K562 (cell line): ENCODE data around the gene CRIP3. TPM values are rescaled to one million over a fixed set of nuclear protein-coding genes. Genes with fewer than 3 reads are reported as not detected.

Experiments used
- ATAC-seq: fragments of 200-7000 bp; cut with Tn5 transposase; 3 replicates; pipeline ENCODE4 v1.9.1; 2020; ENCODE audit warnings: moderate library complexity
- BruUV-seq: library from RNA; stranded (reverse); fragments of 400-500 nt; replicated peaks from 2 replicates; lab custom pipeline; 2021; lab: Mats Ljungman, UMichigan
- CTCF ChIA-PET: fragments of 300-600 bp; formaldehyde crosslinking; extraction: SDS; loops from one replicate; lab custom pipeline; 2021; ENCODE audit warnings: low intra/inter-chr PET ratio; lab: Yijun Ruan, JAX
- POLR2A ChIA-PET: fragments of 300-600, 350-650 bp; sonication (Branson Sonifier 250); formaldehyde crosslinking; extraction: SDS; loops from one replicate; lab custom pipeline; 2021; ENCODE audit warnings: antibody characterized with exemption, inconsistent platforms; lab: Yijun Ruan, JAX
- DNase-seq, 4 experiments: peaks; one replicate each; pipeline versions ENCODE4 v3.0.0 to v3.0.0-alpha.2; 2011 to 2018; ENCODE audit warnings: low spot score in 3 of 4, mixed read lengths in 3 of 4; ENCODE audit errors: extremely low read depth in 1 of 4
- FAIRE-seq: peaks from 2 replicates; lab custom pipeline; 2011; peaks lifted over from hg19 to GRCh38; lab: Jason Lieb, UNC
- H2AFZ ChIP-seq: 2 replicates; pipeline ENCODE4 v1.6.0; 2011; ENCODE audit warnings: low read depth, low read length, control low read depth, inconsistent platforms
- H3K27ac ChIP-seq: fragments of 200-600 bp; 3 replicates; pipeline ENCODE4 v1.8.0; 2011; ENCODE audit warnings: low read depth, mild to moderate bottlenecking, control low read depth, inconsistent platforms, low read length, moderate library complexity, mixed read lengths; ENCODE audit errors: extremely low read depth
- H3K27me3 ChIP-seq, 2 experiments: fragments of 300-600 bp in 1 of 2; 2 replicates in 1 of 2; 3 replicates in 1 of 2; pipeline versions ENCODE4 v1.6.0 to v1.8.0; 2011; ENCODE audit warnings: inconsistent platforms in 2 of 2, low read length in 2 of 2, mild to moderate bottlenecking in 1 of 2, mixed read lengths in 1 of 2, moderate library complexity in 1 of 2; ENCODE audit not compliant: control insufficient read depth in 2 of 2, insufficient read depth in 2 of 2
- H3K36me3 ChIP-seq: fragments of 300-600 bp; 3 replicates; pipeline ENCODE4 v1.8.0; 2011; ENCODE audit warnings: mild to moderate bottlenecking, low read length, inconsistent platforms; ENCODE audit not compliant: control insufficient read depth, insufficient read depth
- H3K4me1 ChIP-seq, 2 experiments: fragments of 200-600 bp in 1 of 2; replicated peaks in 1 of 2; 2 replicates in 1 of 2; 3 replicates in 1 of 2; pipeline versions ENCODE4 v1.5.1 to v1.8.0; 2011; ENCODE audit warnings: inconsistent platforms in 2 of 2, low read length in 2 of 2, mild to moderate bottlenecking in 1 of 2, mixed read lengths in 1 of 2, moderate library complexity in 1 of 2; ENCODE audit not compliant: control insufficient read depth in 2 of 2, insufficient read depth in 2 of 2
- H3K4me2 ChIP-seq: 2 replicates; pipeline ENCODE4 v1.6.1; 2011; ENCODE audit warnings: low read length, control low read depth, inconsistent platforms, mixed read lengths; ENCODE audit not compliant: insufficient read depth
- H3K4me3 ChIP-seq: fragments of 200-600 bp; sonication (generic), shearing (Covaris generic); 2 replicates; pipeline ENCODE4 v1.5.1; 2016; ENCODE audit warnings: control low read depth, inconsistent platforms
- H3K79me2 ChIP-seq: fragments of 200-600 bp; 3 replicates; pipeline ENCODE4 v1.8.0; 2011; ENCODE audit warnings: low read length, inconsistent platforms; ENCODE audit not compliant: control insufficient read depth, insufficient read depth
- H3K9ac ChIP-seq, 2 experiments: 2 replicates each; pipeline versions ENCODE4 v1.6.0 to v1.6.1; 2011; ENCODE audit warnings: low read depth in 2 of 2, low read length in 2 of 2, control low read depth in 1 of 2, inconsistent platforms in 1 of 2, mild to moderate bottlenecking in 1 of 2, mixed read lengths in 1 of 2; ENCODE audit not compliant: insufficient read depth in 1 of 2
- H3K9me1 ChIP-seq: one replicate; pipeline ENCODE4 v1.6.0; 2011; ENCODE audit warnings: inconsistent platforms, mild to moderate bottlenecking, low read length, moderate library complexity; ENCODE audit not compliant: control insufficient read depth, insufficient read depth
- H3K9me3 ChIP-seq: replicated peaks from 2 replicates; pipeline ENCODE4 v1.5.1; 2011; ENCODE audit warnings: low read depth, low read length, inconsistent platforms; ENCODE audit not compliant: control insufficient read depth, insufficient read depth
- H4K20me1 ChIP-seq: replicated peaks from 2 replicates; pipeline ENCODE4 v1.6.1; 2011; ENCODE audit warnings: low read length, inconsistent platforms, mixed read lengths; ENCODE audit not compliant: control insufficient read depth, insufficient read depth
- ARID1B ChIP-seq: fragments of 450-650 bp; IDR thresholded peaks from 2 replicates; pipeline ENCODE4 v1.6.1; 2016; ENCODE audit warnings: antibody characterized with exemption, mild to moderate bottlenecking, inconsistent platforms
- BACH1 ChIP-seq: fragments of 200-800 bp; sonication (Bioruptor generic); IDR thresholded peaks from 2 replicates; pipeline ENCODE4 v1.6.1; 2016; ENCODE audit warnings: missing genetic modification characterization, missing compliant biosample characterization
- EP400 ChIP-seq: fragments of 450-650 bp; IDR thresholded peaks from 2 replicates; pipeline ENCODE4 v1.6.1; 2017; ENCODE audit warnings: antibody characterized with exemption, mild to moderate bottlenecking, moderate library complexity
- FOSL1 ChIP-seq: fragments of 200-800 bp; sonication (Bioruptor generic); conservative IDR thresholded peaks from 2 replicates; pipeline ENCODE4 v1.6.1; 2016; ENCODE audit warnings: missing genetic modification characterization, missing compliant biosample characterization
- JUND ChIP-seq, 2 experiments: IDR thresholded peaks; 2 replicates in 1 of 2; 3 replicates in 1 of 2; pipeline ENCODE4 v1.6.1; 2011; ENCODE audit warnings: borderline replicate concordance in 2 of 2, low read depth in 2 of 2, low read length in 2 of 2, improper control_type of control experiment in 1 of 2, missing biosample characterization in 1 of 2, missing genetic modification characterization in 1 of 2, missing genetic modification reagents in 1 of 2
- KHSRP ChIP-seq: fragments of 450-650 bp; IDR thresholded peaks from 2 replicates; pipeline ENCODE4 v1.6.1; 2017
- L3MBTL2 ChIP-seq: fragments of 450-650 bp; IDR thresholded peaks from 2 replicates; pipeline ENCODE4 v1.6.1; 2016; ENCODE audit warnings: mild to moderate bottlenecking, moderate library complexity
- MTF1 ChIP-seq: fragments of 250-450 bp; sonication (Bioruptor Pico); IDR thresholded peaks from 2 replicates; pipeline ENCODE4 v1.9.0; 2021; ENCODE audit warnings: moderate library complexity, mild to moderate bottlenecking, inconsistent platforms, borderline replicate concordance
- NCOA6 ChIP-seq: fragments of 450-650 bp; IDR thresholded peaks from 2 replicates; pipeline ENCODE4 v1.6.1; 2017; ENCODE audit warnings: mild to moderate bottlenecking
- NFE2 ChIP-seq: IDR thresholded peaks from 2 replicates; pipeline ENCODE4 v1.6.1; 2014; ENCODE audit warnings: antibody characterized with exemption, low read depth
- NFE2L1 ChIP-seq: fragments of 450-650 bp; IDR thresholded peaks from 2 replicates; pipeline ENCODE4 v1.6.1; 2016; ENCODE audit warnings: missing genetic modification characterization, low read depth, mild to moderate bottlenecking, missing compliant biosample characterization, moderate library complexity, borderline replicate concordance
- SMARCE1 ChIP-seq: fragments of 450-650 bp; IDR thresholded peaks from 2 replicates; pipeline ENCODE4 v1.7.1; 2016; ENCODE audit warnings: mild to moderate bottlenecking
- USF2 ChIP-seq: sonication (generic); formaldehyde crosslinking; IDR thresholded peaks from 2 replicates; pipeline ENCODE4 v1.5.0; 2020; ENCODE audit warnings: missing genetic modification reagents
- ZEB2 ChIP-seq: fragments of 450-650 bp; IDR thresholded peaks from 2 replicates; pipeline ENCODE4 v1.6.1; 2016
- ZNF263 ChIP-seq: sonication (generic); formaldehyde crosslinking; IDR thresholded peaks from 2 replicates; pipeline ENCODE4 v1.8.0; 2022; ENCODE audit warnings: mild to moderate bottlenecking, missing genetic modification reagents, borderline replicate concordance
- ZNF668 ChIP-seq: fragments of 250-450 bp; sonication (Bioruptor Pico); IDR thresholded peaks from 2 replicates; pipeline ENCODE4 v1.8.0; 2022; ENCODE audit warnings: mild to moderate bottlenecking, inconsistent platforms
- WGBS: fragments of 100-300 bp; shearing (Covaris generic); methylation state at CpG from one replicate; pipeline ENCODE4 v1.1.6; 2016; ENCODE audit warnings: low coverage, mixed read lengths; ENCODE audit not compliant: insufficient coverage; ENCODE audit errors: missing lambda C conversion rate; 5-methylcytosine and 5-hydroxymethylcytosine counted together
- in situ Hi-C: fragments of 300-500 bp; cut with MboI; formaldehyde crosslinking; loops from 4 replicates; pipeline ENCODE4 v1.15.0; 2018; ENCODE audit warnings: inconsistent platforms, mixed read lengths
- intact Hi-C: fragments of 100-400 bp; cut with micrococcal nuclease; formaldehyde crosslinking; loops from 2 replicates; pipeline ENCODE4 v1.14.2; 2022
- polyA plus RNA-seq, 8 experiments: library from polyadenylated mRNA; depleted of rRNA in 4 of 8; stranded (reverse) in 5 of 8; unstranded in 3 of 8; fragments of >200 nt; fragmentation: Nextera tagmentation in 2 of 8; fragmentation: Illumina TruSeq in 1 of 8; extraction: Ambion mirVana in 2 of 8; extraction: Trizol in 1 of 8; gene quantifications; 2 replicates each; pipeline versions ENCODE4 v1.2.1 to v1.2.3, GENCODE V29; 2011 to 2014; ENCODE audit warnings: inconsistent platforms in 1 of 8, missing spikeins in 1 of 8
- total RNA-seq, 7 experiments: library from RNA; depleted of rRNA in 6 of 7; stranded (reverse); fragments of >200 nt in 6 of 7; fragmentation: Illumina TruSeq in 2 of 7; extraction: Trizol in 2 of 7; gene quantifications; 2 replicates each; pipeline versions ENCODE4 v1.2.1 to v1.2.3, GENCODE V29; 2011 to 2021; ENCODE audit warnings: low replicate concordance in 1 of 7

Gene CRIP3
- total and polyA plus RNA-seq, 9 of the 15 experiments (the other 6 are each of a cell fraction or from before 2014, with no cell fraction given): 0.36 to 2.1 (median 0.87) TPM

- no peak for TF ChIP-seq ZNF668 (CRISPR knock-in tag)
These were observed 5.2 kb upstream of the CRIP3 start (continued) for GRCh38 chr6:43313813-43314212.

- peaks cover 10 to 12% of the 10 kb centered on the region in 2 experiments; a peak in 3 of 5 replicates for H3K27me3 ChIP-seq
- peaks cover 3% of the 10 kb centered on the region for H3K9me1 ChIP-seq
- TF ChIP-seq L3MBTL2: peak; percentile 4; the same call in 1 of the 2 replicates
- TF ChIP-seq KHSRP: no peak
- BruUV-seq: no TSS peak
- no peak overlapping the region for H3K9ac ChIP-seq
- WGBS: 41% methylated on average over 3 of the region's 3 CpGs
- CTCF ChIA-PET: no interaction called here
- in situ Hi-C loops: no loop called here
- no peak for DNase-seq
- no peak for ATAC-seq
- H3K36me3 ChIP-seq: no peaks in the 10 kb centered on the region
- H3K4me3 ChIP-seq: no peak overlapping the region
- H4K20me1 ChIP-seq: no peaks in the 10 kb centered on the region
- H2AFZ ChIP-seq: 0 out of 2 replicates have a peak overlapping the region, but pooled peaks have one; percentile 7
- POLR2A ChIA-PET: interaction anchor here (0.6 kb wide), 1 partner anchor 443 kb away, joined by 3 read pairs; no protein-coding TSS in a partner anchor
- H3K4me2 ChIP-seq: no peak overlapping the region
- H3K9me3 ChIP-seq: no peaks in the 10 kb centered on the region
- H3K4me1 ChIP-seq: peaks cover 14 to 21% of the 10 kb centered on the region in 2 experiments
- intact Hi-C loops: no loop called here
- no peak overlapping the region for H3K27ac ChIP-seq
- FAIRE-seq: peak; percentile 54
- H3K79me2 ChIP-seq: no peaks in the 10 kb centered on the region
These were observed 3.0 kb upstream of the CRIP3 start for GRCh38 chr6:43311666-43312065.

DNA sequence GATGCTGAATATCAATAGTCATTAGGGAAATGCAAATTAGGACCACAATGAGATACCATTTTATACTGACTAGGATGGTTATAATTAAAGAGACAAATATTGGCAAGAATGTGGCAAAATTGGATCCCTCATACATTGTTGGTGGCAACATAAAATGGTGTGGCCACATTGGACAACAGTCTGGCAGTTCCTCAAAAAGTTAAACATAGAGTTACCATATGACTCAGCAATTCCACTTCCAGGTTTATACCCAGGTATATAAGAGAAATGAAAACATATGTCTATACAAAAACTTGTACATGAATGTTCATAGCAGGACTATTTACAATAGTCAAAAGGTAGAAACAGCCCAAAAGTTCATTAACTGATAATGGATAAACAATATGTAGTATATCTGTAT, 2.0 kb upstream of the CRIP3 start:
- no TSS peak for BruUV-seq
- no peak overlapping the region for H3K9ac ChIP-seq
- ChIA-PET CTCF (no interaction called here), POLR2A (interaction anchor here (0.6 kb wide), 1 partner anchor 14 kb away, joined by 3 read pairs; no protein-coding TSS in a partner anchor)
- H3K27ac ChIP-seq: no peak overlapping the region
- intact Hi-C loops: no loop called here
- H3K4me2 ChIP-seq: no peak overlapping the region
- no peak overlapping the region for H3K4me3 ChIP-seq
- ATAC-seq: no peak
- no peaks in the 10 kb centered on the region for H3K9me3 ChIP-seq
- H4K20me1 ChIP-seq: no peaks in the 10 kb centered on the region
- peak overlapping the region; percentile 71 for H2AFZ ChIP-seq
- no peak for FAIRE-seq
- peaks cover 3% of the 10 kb centered on the region for H3K9me1 ChIP-seq
- H3K4me1 ChIP-seq: peaks cover 14 to 21% of the 10 kb centered on the region in 2 experiments
- H3K79me2 ChIP-seq: no peaks in the 10 kb centered on the region
- no peaks in the 10 kb centered on the region for H3K36me3 ChIP-seq
- DNase-seq: no peak
- H3K27me3 ChIP-seq: peaks cover 3 to 6% of the 10 kb centered on the region in 2 experiments; a peak in 2 of 5 replicates
- in situ Hi-C loops: no loop called here
- no peak for TF ChIP-seq NCOA6
- peak; percentile 30; the same call in 1 of the 2 replicates for TF ChIP-seq FOSL1 (tag)
- TF ChIP-seq SMARCE1: 0 out of 2 replicates have a peak, but pooled peaks have one; percentile 57
- TF ChIP-seq BACH1 (tag): peak; percentile 88
- peak; percentile 41 for TF ChIP-seq EP400
- peak; percentile 98 for TF ChIP-seq NFE2
- peak; percentile 48 for TF ChIP-seq ARID1B
- TF ChIP-seq ZNF263 (CRISPR knock-in tag): no peak
- TF ChIP-seq JUND (IDR thresholded peaks at IDR 0.05; ENCODE audit: borderline replicate concordance, low read depth, low read length): no peak
- peak; percentile 60; the same call in 1 of the 3 replicates for TF ChIP-seq JUND (tag; IDR thresholded peaks at IDR 0.05; ENCODE audit: borderline replicate concordance, low read depth, low read length)
- TF ChIP-seq ZEB2: peak; percentile 27; the same call in 1 of the 2 replicates
- peak; percentile 87 for TF ChIP-seq NFE2L1 (tag)
- TF ChIP-seq MTF1 (CRISPR knock-in tag): no peak
- no peak for TF ChIP-seq USF2
